WERI-Rb-1 (cell line): Measurements from ENCODE around the gene SOCS3.
"Not testable (repeated sequence)": the region's sequence is repeated elsewhere in the genome, so short reads cannot be mapped to it uniquely, and the experiment has no call there.

Source experiments
- DNase-seq: peaks from one replicate; pipeline ENCODE4 v3.0.0-alpha.2; 2020
- H3K27ac ChIP-seq: fragments of 250-450 bp; sonication (Bioruptor Pico); 2 replicates; pipeline ENCODE4 v1.5.1; 2020; ENCODE audit warnings: mild to moderate bottlenecking, moderate library complexity
- H3K27me3 ChIP-seq: fragments of 250-450 bp; sonication (Bioruptor Pico); 2 replicates; pipeline ENCODE4 v1.5.1; 2021; ENCODE audit warnings: mild to moderate bottlenecking, low read depth, moderate library complexity; ENCODE audit not compliant: insufficient read depth, severe bottlenecking
- H3K36me3 ChIP-seq: fragments of 250-450 bp; sonication (Bioruptor Pico); 2 replicates; pipeline ENCODE4 v1.5.1; 2020; ENCODE audit warnings: mild to moderate bottlenecking, moderate library complexity
- H3K4me3 ChIP-seq: 2 replicates; pipeline ENCODE4 v1.5.1; 2011; ENCODE audit warnings: low read depth, mild to moderate bottlenecking, control low read depth, low read length
- H3K9me3 ChIP-seq: fragments of 250-450 bp; sonication (Bioruptor Pico); 2 replicates; pipeline ENCODE4 v1.5.1; 2021; ENCODE audit warnings: mild to moderate bottlenecking, moderate library complexity; ENCODE audit not compliant: severe bottlenecking
- CTCF ChIP-seq: IDR thresholded peaks from 2 replicates; pipeline ENCODE4 v1.5.1; 2011; ENCODE audit warnings: low read depth, mild to moderate bottlenecking, control low read depth, inconsistent platforms, low read length

SOCS3 gene

GRCh38 chr17:78313735-78314648 is 45.9 kb downstream of the SOCS3 start:
- DNase-seq = no peak
- H3K4me3 ChIP-seq = no peak overlapping the region
- no peaks in the 10 kb centered on the region for H3K36me3 ChIP-seq
- no peak for TF ChIP-seq CTCF
- H3K9me3 ChIP-seq = no peaks in the 10 kb centered on the region
- H3K27ac ChIP-seq = no peak overlapping the region
- H3K27me3 ChIP-seq = no peaks in the 10 kb centered on the region

GRCh38 chr17:78309659-78310255 is 50.1 kb downstream of the SOCS3 start:
- H3K27ac ChIP-seq = peak overlapping the region; percentile 68
- H3K27me3 ChIP-seq, H3K36me3 ChIP-seq, H3K4me3 ChIP-seq, H3K9me3 ChIP-seq: not testable (repeated sequence)
- DNase-seq = peak; percentile 80

GRCh38 chr17:78307887-78308638 is 51.8 kb downstream of the SOCS3 start:
- Histone ChIP-seq H3K36me3 (no peaks in the 10 kb centered on the region), H3K27ac (no peak overlapping the region), H3K27me3 (no peaks in the 10 kb centered on the region), H3K4me3 (no peak overlapping the region), H3K9me3 (peaks cover 7% of the 10 kb centered on the region)
- no peak for TF ChIP-seq CTCF
- no peak for DNase-seq

GRCh38 chr17:78306913-78307312 is 53.0 kb downstream of the SOCS3 start:
- no peak for TF ChIP-seq CTCF
- no peak overlapping the region for H3K4me3 ChIP-seq
- no peaks in the 10 kb centered on the region for H3K27me3 ChIP-seq
- peaks cover 7% of the 10 kb centered on the region for H3K9me3 ChIP-seq
- H3K36me3 ChIP-seq = no peaks in the 10 kb centered on the region
- DNase-seq = no peak
- no peak overlapping the region for H3K27ac ChIP-seq
